Measurements from ENCODE around the gene C12orf43.

Gene C12orf43

GRCh38 chr12:120972870-120973543, 43.3 kb downstream of the C12orf43 start:
- DNase-seq = peak; percentile 80

GRCh38 chr12:120971299-120972180, 44.7 kb downstream of the C12orf43 start:
- peak; percentile 45 for DNase-seq

- no peak for DNase-seq
These were observed 46.0 kb downstream of the C12orf43 start for GRCh38 chr12:120970310-120970709.

GRCh38 chr12:120965534-120966091, 50.7 kb downstream of the C12orf43 start:
- no peak for DNase-seq

- DNase-seq = no peak
These were observed 52.0 kb downstream of the C12orf43 start for GRCh38 chr12:120964298-120964697.

GRCh38 chr12:120962532-120963020, 53.7 kb downstream of the C12orf43 start:
- DNase-seq = no peak

- peak; percentile 22 for DNase-seq
These were observed 54.4 kb downstream of the C12orf43 start for GRCh38 chr12:120961604-120962531.

GRCh38 chr12:120960657-120961056, 55.6 kb downstream of the C12orf43 start:
- DNase-seq = no peak

- DNase-seq = no peak
These were observed 57.0 kb downstream of the C12orf43 start for GRCh38 chr12:120959111-120959878.

GRCh38 chr12:120956579-120957300, 59.5 kb downstream of the C12orf43 start:
- no peak for DNase-seq

GRCh38 chr12:120955232-120955631, 61.1 kb downstream of the C12orf43 start:
- DNase-seq = no peak

- no peak for DNase-seq
These were observed 65.5 kb downstream of the C12orf43 start for GRCh38 chr12:120950807-120951206.
